SJSA1 (cell line): Measurements from ENCODE around the gene ZNF469. TPM values are rescaled to one million over a fixed set of nuclear protein-coding genes. Genes with fewer than 3 reads are reported as not detected.

Experiments
- DNase-seq, 2 experiments: peaks; one replicate each; pipeline ENCODE4 v3.0.0-alpha.2; 2015 to 2020; ENCODE audit warnings: low spot score in 2 of 2, low read depth in 1 of 2
- H3K27ac ChIP-seq: fragments of 250-450 bp; sonication (Bioruptor Pico); 2 replicates; pipeline ENCODE4 v1.5.1; 2020; ENCODE audit warnings: mild to moderate bottlenecking, moderate library complexity
- H3K27me3 ChIP-seq: fragments of 250-450 bp; sonication (Bioruptor Pico); replicated peaks from 2 replicates; pipeline ENCODE4 v1.5.1; 2020; ENCODE audit warnings: mild to moderate bottlenecking, moderate library complexity
- H3K36me3 ChIP-seq: fragments of 250-450 bp; sonication (Bioruptor Pico); 2 replicates; pipeline ENCODE4 v1.5.1; 2020; ENCODE audit warnings: mild to moderate bottlenecking
- H3K4me1 ChIP-seq: fragments of 250-450 bp; sonication (Bioruptor Pico); replicated peaks from 2 replicates; pipeline ENCODE4 v1.6.1; 2021; ENCODE audit warnings: mild to moderate bottlenecking
- H3K4me3 ChIP-seq: fragments of 250-450 bp; sonication (Bioruptor Pico); 2 replicates; pipeline ENCODE4 v1.5.1; 2020; ENCODE audit warnings: mild to moderate bottlenecking
- H3K9me3 ChIP-seq: fragments of 250-450 bp; sonication (Bioruptor Pico); replicated peaks from 2 replicates; pipeline ENCODE4 v1.5.1; 2020; ENCODE audit warnings: mild to moderate bottlenecking
- total RNA-seq: library from RNA; depleted of rRNA; stranded (reverse); fragments of >200 nt; shearing (Covaris generic); gene quantifications from 2 replicates; pipeline ENCODE4 v1.2.3, GENCODE V29; 2014

The ZNF469 gene
- total RNA-seq, 1 experiment from 2014 or later: 3.6 TPM

DNA sequence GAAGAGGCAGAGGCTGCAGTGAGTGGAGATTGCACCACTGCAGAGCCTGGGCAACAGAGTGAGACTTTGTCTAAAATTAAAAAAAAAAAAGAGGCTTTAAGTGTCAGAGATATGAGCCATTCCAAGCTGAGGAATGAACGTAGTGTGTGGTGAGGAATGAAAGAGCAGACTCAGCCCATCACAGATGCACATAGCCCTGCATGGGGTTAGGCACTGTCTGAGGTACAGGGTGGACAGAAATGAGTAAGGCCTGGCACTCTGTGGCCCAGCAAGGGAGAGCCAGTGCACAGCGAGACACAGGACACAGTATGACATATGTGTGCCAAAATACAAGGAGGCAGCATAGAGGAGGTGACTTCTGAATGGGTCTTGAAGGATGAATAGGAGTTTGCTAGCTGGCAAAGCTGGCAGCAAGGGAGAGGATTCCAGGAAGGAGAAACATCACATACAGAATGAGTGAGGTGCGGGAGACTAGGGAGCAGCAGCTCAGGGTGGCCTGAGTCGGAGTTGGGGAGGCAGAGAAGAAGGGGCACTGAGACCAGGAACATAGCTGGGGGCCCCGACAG is 8.7 kb upstream of the ZNF469 start:
- H3K4me3 ChIP-seq: no peak overlapping the region
- DNase-seq: no peak
- H3K27ac ChIP-seq: no peak overlapping the region
- H3K27me3 ChIP-seq: no peaks in the 10 kb centered on the region
- no peaks in the 10 kb centered on the region for H3K4me1 ChIP-seq
- no peaks in the 10 kb centered on the region for H3K9me3 ChIP-seq
- H3K36me3 ChIP-seq: no peaks in the 10 kb centered on the region

DNA sequence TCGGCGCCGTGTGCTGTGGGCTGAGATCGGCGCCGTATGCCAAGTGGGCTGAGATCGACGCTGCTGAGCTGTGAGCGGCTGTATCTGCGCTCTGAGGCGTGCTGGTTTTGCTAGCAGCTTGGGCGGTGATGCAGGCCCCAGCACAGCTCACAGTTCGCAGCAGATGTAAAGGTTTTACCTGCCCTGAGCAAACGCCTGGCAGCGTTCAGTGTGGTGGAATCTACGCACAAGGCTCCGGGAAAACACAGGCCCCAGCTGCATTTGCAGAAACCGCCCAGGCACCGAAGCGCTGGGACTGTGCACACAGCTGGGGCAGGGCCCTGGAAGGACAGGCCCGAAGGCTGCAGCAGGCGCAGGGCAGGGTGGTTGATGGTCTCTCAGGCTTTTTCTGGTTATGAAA is 8.0 kb upstream of the ZNF469 start:
- no peaks in the 10 kb centered on the region for H3K9me3 ChIP-seq
- no peaks in the 10 kb centered on the region for H3K27me3 ChIP-seq
- H3K4me3 ChIP-seq: no peak overlapping the region
- no peak overlapping the region for H3K27ac ChIP-seq
- H3K36me3 ChIP-seq: no peaks in the 10 kb centered on the region
- no peaks in the 10 kb centered on the region for H3K4me1 ChIP-seq
- DNase-seq: no peak

DNA sequence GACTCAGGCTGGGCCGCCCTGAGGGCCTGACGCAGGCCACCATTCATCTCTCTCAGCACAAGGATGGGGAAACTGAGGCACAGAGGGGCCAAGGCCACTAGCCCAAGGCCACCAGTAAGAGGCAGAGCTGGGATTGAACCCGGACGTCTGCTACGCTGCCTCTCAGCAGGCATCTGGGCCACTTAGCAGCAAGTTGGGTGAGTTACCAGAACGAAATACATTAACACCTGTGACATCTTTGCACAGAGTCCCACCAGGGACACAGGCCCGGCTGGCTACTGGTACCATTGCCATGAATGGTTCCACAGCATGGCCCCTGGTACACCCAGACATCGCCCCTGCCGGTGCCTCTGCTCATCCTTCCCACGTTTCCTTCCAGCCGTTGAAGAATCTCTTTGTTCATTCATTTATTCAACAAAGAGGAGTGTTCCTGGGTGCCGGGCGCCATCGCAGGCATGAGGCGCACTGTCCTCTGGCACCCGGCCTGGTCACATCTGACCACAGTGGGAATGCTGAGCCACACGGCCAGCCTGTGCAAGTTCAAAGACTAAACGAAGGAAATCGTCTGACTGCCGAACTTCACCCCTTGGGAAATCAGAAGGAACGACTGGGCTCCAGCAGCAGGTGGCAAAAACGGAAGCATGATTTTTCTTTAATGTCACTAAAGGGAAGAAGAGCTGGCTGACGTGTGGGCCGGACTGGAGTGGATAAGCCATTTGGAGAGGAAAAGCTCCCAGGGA is 7.4 kb upstream of the ZNF469 start:
- Histone ChIP-seq H3K9me3 (no peaks in the 10 kb centered on the region), H3K27me3 (no peaks in the 10 kb centered on the region), H3K4me3 (no peak overlapping the region), H3K27ac (no peak overlapping the region), H3K4me1 (no peaks in the 10 kb centered on the region), H3K36me3 (no peaks in the 10 kb centered on the region)
- DNase-seq: no peak

DNA sequence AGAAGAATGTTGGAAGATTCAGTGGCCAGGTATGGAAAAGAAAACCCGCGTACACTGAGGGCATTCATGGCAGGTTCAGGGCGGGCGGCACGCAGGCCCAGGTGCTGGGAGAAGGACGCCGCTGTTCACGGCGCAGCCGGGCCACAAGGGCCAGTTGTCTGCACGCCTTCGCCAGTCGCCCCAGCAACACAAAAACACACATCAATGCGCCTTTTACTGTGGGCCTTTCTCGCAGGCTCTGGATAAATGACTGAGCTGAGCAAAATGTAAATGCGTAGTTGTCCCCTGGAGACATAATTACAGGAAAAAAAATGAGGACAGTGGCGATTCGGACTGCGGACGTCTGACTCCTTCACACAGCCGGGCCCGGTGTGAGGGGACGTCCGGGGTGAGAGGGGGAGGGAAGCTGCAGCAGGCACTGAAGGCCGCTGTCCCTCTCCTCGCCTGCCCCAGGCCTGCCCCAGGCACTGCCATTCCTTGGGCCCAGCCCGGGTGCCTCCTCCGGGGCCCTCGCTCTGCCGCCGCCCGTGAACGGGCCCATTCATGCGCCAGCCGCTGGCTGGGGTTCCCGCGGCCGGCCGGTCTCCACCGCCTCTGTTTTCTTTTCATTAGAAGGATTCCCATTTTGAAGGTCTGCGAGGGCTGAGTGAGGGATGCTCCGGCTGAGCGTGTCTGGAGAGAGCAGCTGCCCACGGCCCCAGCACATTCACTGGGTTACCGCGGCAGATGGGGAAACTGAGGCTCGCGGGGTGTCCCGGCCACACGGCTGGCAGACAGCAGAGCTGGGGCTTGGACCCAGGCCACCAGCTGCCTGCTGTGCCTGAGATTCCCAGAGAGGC is 6.5 kb upstream of the ZNF469 start:
- Histone ChIP-seq H3K36me3 (no peaks in the 10 kb centered on the region), H3K4me3 (no peak overlapping the region), H3K27ac (no peak overlapping the region), H3K27me3 (no peaks in the 10 kb centered on the region), H3K9me3 (no peaks in the 10 kb centered on the region), H3K4me1 (no peaks in the 10 kb centered on the region)
- DNase-seq: no peak

DNA sequence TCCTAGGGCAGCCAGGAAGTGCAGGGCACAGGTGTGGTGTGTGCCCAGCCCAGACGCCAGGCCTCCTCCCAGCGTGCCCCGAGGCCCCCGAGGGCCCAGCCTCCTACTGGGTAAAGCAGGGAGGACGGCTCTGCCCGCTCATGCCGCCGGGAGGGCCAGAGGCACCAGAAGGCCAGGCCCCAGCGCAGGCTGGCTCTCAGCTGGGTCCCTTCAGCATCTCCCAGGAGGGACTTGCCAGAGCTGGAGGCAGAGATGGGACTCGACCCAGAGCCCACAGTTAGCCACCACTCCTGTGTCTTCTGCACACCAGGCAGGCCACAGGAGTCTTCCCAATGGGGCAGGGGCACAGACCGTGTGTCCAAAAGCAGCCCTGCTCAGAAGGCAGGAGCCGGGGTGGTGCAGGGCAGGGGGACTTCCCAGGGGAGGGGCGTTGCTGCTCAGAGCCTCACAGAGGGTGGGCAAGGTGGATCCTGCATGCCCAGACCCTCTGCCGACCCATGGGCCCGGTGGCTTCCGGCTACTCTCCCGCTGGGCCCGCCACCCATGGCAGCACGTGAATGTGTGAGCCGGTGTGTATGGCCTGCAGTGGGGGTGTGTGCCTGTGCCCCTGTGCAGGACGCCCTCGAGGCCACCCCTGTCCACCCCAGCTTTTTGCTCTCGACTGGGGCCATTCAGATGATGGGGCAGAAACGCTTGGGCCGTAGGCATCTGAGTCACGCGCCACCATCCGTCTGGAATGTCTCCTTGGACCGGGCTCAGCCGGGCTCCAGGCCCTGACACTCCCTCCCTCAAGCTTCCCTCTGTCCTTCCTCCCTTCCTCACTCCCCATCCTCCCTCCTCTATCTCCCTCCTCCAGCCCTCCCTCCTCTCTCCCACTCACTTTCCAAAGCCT is 5.7 kb upstream of the ZNF469 start:
- H3K27me3 ChIP-seq: no peaks in the 10 kb centered on the region
- no peaks in the 10 kb centered on the region for H3K36me3 ChIP-seq
- no peak for DNase-seq
- no peak overlapping the region for H3K4me3 ChIP-seq
- H3K4me1 ChIP-seq: peaks cover 3% of the 10 kb centered on the region
- H3K9me3 ChIP-seq: no peaks in the 10 kb centered on the region
- no peak overlapping the region for H3K27ac ChIP-seq

DNA sequence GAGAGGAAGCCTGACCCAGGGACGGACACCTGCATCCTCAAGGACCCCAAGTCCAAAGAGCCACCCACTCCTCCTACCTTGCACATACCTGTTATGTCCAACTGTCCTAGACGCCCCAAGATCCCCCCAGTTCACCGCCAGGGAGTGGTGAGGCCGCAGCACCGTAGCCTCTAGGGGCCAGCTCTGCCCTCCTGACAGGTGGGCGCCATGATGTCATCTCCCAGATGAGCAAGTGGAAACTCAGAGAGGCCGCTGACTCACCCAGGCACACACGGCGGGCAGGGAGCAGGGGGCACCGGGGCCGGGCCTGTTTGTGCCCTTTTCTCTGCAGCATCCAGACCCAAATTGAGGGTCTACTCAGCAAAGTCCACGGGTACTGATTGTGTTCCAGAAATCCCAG is 4.8 kb upstream of the ZNF469 start:
- Histone ChIP-seq H3K27me3 (no peaks in the 10 kb centered on the region), H3K4me1 (peaks cover 11% of the 10 kb centered on the region), H3K36me3 (peaks cover 3% of the 10 kb centered on the region; the same call in 1 of the 2 replicates), H3K27ac (no peak overlapping the region), H3K4me3 (no peak overlapping the region), H3K9me3 (no peaks in the 10 kb centered on the region)
- no peak for DNase-seq

DNA sequence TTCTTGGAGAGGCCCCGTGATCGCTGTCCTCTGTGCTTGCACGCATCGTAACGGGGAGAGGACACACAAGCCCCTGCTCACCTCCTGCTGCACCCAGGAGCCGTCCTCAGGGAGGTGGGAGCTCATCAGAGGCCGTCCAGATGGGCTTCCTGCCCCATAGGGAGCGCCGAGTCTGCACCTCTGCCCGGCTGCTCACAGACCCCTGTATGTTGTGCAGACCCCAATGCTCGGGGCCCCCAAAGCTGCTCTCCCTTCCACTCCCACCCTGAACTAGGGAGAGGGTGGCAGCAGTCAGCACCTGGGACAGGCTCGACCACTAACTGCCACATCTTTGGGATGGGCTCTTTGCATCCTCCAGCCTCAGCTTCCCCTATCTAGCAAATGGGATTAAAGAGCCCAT is 4.4 kb upstream of the ZNF469 start:
- Histone ChIP-seq H3K9me3 (no peaks in the 10 kb centered on the region), H3K4me3 (no peak overlapping the region), H3K27me3 (no peaks in the 10 kb centered on the region), H3K4me1 (peaks cover 11% of the 10 kb centered on the region), H3K27ac (no peak overlapping the region), H3K36me3 (peaks cover 7% of the 10 kb centered on the region)
- DNase-seq: no peak

DNA sequence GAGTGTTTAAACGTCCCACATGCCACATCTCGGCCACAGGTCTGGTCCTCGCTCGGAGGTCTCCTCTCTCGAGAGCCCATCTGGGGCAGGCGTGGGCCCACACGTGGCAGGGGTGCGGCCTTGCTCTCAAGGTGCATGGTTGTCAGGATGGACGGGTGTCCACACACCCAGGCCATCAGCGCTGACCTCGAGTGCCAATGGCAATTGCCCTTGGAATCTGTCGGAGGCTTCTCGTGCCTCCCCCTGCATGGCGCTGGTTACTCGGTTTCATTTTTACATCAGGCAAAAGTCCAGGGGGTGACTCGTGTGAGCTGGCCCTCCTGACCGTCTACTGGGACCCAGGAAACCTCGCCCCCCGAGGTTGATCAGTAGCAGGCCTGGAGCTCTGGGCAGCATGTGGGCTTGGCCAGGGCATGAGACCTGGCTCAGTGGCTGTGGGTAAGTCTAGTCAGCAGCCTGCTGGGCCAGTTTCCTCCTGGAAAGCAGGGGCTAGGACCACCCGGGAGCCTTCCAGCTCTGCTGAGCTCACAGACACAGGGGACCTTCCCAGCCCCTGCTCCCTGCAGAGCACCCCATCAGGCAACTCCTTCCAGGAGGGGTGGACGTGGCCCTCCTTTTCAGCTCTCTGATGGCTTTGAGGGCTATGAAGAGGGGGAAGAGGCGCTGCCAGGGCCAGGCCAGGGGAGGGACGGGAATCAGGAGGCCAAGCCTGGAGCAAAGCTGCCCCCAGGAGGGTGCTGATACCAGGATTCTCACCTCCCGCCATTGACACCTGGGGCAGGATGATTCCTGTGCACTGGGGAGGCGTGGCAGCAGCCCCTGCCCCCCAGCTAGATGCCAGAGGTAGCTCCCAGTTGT is 3.7 kb upstream of the ZNF469 start:
- H3K9me3 ChIP-seq: no peaks in the 10 kb centered on the region
- H3K36me3 ChIP-seq: peaks cover 10% of the 10 kb centered on the region
- H3K27ac ChIP-seq: no peak overlapping the region
- no peak overlapping the region for H3K4me3 ChIP-seq
- DNase-seq: no peak
- no peaks in the 10 kb centered on the region for H3K27me3 ChIP-seq
- H3K4me1 ChIP-seq: peaks cover 16% of the 10 kb centered on the region

DNA sequence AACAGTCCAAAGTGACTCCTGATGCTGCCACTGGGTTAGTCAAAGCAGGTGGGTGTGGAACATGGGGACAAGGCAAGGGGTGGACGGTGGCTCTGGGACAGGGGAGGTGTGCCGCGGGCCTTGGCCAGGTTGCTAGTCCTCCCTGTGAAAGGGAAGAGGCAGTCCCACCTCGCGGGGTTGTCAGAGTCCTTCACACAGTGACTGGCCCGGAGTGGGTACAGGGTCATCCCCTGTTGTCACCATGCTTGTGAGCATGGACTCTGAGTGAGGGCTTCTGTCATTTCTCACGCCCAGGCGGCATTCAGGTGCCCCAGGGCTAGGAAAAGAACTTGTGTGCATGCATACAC is 3.1 kb upstream of the ZNF469 start:
- peaks cover 22% of the 10 kb centered on the region for H3K4me1 ChIP-seq
- no peak overlapping the region for H3K27ac ChIP-seq
- DNase-seq: no peak
- peaks cover 15% of the 10 kb centered on the region for H3K36me3 ChIP-seq
- H3K27me3 ChIP-seq: no peaks in the 10 kb centered on the region
- no peak overlapping the region for H3K4me3 ChIP-seq
- no peaks in the 10 kb centered on the region for H3K9me3 ChIP-seq

DNA sequence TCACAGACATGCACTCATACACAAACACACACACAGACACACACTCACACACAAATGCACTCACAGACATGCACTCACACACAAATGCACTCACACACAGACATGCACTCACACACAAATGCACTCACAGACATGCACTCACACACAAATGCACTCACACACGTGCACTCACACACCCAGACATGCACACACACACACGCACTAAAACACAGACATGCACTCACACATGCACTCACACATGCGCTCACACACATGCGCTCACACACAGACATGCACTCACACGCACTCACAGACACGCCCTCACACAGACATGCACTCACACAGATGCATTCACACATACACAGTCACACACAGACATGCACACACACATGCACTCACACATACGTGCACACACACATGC is 2.7 kb upstream of the ZNF469 start:
- no peaks in the 10 kb centered on the region for H3K9me3 ChIP-seq
- DNase-seq: no peak
- no peak overlapping the region for H3K27ac ChIP-seq
- peaks cover 19% of the 10 kb centered on the region for H3K36me3 ChIP-seq
- H3K4me1 ChIP-seq: peaks cover 26% of the 10 kb centered on the region
- no peak overlapping the region for H3K4me3 ChIP-seq
- H3K27me3 ChIP-seq: no peaks in the 10 kb centered on the region

DNA sequence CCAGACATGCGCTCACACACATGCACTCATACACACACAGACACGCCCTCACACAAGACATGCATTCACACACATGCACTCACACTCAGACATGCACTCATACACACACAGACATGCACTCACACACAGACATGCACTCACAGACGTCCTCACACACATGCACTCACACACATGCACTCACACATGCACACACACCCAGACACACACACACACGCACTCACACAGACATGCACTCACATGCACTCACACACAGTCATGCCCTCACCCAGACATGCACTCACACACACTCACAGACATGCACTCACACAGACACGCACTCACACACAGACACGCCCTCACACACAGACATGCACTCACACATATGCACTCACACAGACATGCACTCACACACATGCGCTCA is 2.1 kb upstream of the ZNF469 start:
- no peak overlapping the region for H3K4me3 ChIP-seq
- no peaks in the 10 kb centered on the region for H3K27me3 ChIP-seq
- H3K9me3 ChIP-seq: no peaks in the 10 kb centered on the region
- peaks cover 20% of the 10 kb centered on the region for H3K36me3 ChIP-seq
- no peak overlapping the region for H3K27ac ChIP-seq
- no peak for DNase-seq
- peaks cover 26% of the 10 kb centered on the region for H3K4me1 ChIP-seq

DNA sequence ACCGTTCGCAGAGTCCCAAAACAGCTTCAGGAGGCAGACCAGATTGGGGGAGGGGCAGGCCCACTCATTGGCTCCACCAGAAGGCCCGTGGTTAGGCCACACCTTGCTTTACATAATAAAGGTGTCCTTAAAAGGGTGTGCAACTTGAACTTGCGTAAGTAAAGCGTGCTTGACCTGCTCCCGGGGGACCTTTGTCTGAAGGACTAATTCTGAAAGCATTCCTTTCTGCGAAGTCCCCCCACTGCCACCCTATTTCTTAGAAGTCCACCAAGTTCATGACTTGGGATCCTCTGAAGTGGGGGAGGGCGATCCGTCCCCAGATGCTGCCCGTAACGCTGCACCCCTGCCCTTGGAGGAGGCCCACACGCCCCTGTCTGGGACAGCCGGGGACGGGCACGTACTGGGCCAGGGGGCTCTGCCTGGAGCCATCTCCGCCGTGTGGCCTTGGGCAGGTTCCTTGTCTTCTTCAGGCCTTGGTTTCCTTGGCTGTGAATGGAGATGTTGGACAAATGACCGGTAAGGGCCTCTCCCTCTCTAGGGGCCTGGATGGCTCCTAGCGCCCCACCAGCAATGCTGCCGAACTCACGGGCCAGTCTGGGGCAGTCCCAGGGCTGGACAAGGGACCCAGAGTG is 823 bp upstream of the ZNF469 start:
- Histone ChIP-seq H3K4me1 (peaks cover 27% of the 10 kb centered on the region), H3K36me3 (peaks cover 28% of the 10 kb centered on the region), H3K4me3 (peak overlapping the region; percentile 91; the same call in 1 of the 2 replicates), H3K27me3 (no peaks in the 10 kb centered on the region), H3K27ac (no peak overlapping the region), H3K9me3 (no peaks in the 10 kb centered on the region)
- no peak for DNase-seq
